Erythroblast (primary cell): ENCODE measurements around the gene LEFTY1.

ENCODE experiments used
- GATA1 ChIP-seq: IDR thresholded peaks from 2 replicates; pipeline ENCODE4 v1.6.1; 2011; ENCODE audit warnings: low read depth, mild to moderate bottlenecking, control low read depth, low read length, moderate library complexity
- POLR2A ChIP-seq: IDR thresholded peaks from 2 replicates; pipeline ENCODE4 v1.6.1; 2011; ENCODE audit warnings: mild to moderate bottlenecking, low read length

GRCh38 chr1:225908013-225908640 lies 19.2 kb upstream of the LEFTY1 start:
- TF ChIP-seq POLR2A (no peak), GATA1 (no peak)
